ENCODE measurements around the gene FHIP2A.
A peak's percentile ranks its signal among the peaks of the same experiment; 100 is the strongest.

The FHIP2A gene

GRCh38 chr10:114821915-114822443 lies 399 bp downstream of the FHIP2A start:
- H3K27ac ChIP-seq (ENCODE audit: extremely low read depth, low read depth, low read length) = peak overlapping the region; percentile 99
- H3K9me3 ChIP-seq (ENCODE audit: control insufficient read depth, insufficient read depth, low read depth, low read length) = no peaks in the 10 kb centered on the region
- TF ChIP-seq GLIS2 (tag by site-specific recombination; IDR thresholded peaks at IDR 0.05) (0 out of 2 replicates have a peak, but pooled peaks have one; percentile 58), ZNF561 (tag by site-specific recombination; IDR thresholded peaks at IDR 0.05; ENCODE audit: borderline replicate concordance) (peak; percentile 47; the same call in 1 of the 2 replicates), ZNF660 (tag by site-specific recombination; IDR thresholded peaks at IDR 0.05) (peak; percentile 87), ZSCAN30 (tag by site-specific recombination; IDR thresholded peaks at IDR 0.05) (peak; percentile 40; the same call in 1 of the 2 replicates), ZNF571 (tag by site-specific recombination; IDR thresholded peaks at IDR 0.05) (no peak), ZNF555 (tag by site-specific recombination; conservative IDR thresholded peaks at IDR 0.05) (no peak), ZNF248 (tag by site-specific recombination; IDR thresholded peaks at IDR 0.05) (no peak), ZNF600 (tag by site-specific recombination; IDR thresholded peaks at IDR 0.05) (no peak), ZNF335 (tag by site-specific recombination; conservative IDR thresholded peaks at IDR 0.05) (peak; percentile 28; the same call in 1 of the 2 replicates), ZBTB26 (tag by site-specific recombination; optimal IDR thresholded peaks at IDR 0.05) (peak; percentile 43), ZNF37A (tag by site-specific recombination; IDR thresholded peaks at IDR 0.05) (no peak)
- ChIA-PET POLR2A (interaction anchor here (0.6 kb wide), 1 partner anchor 443 kb away, joined by 5 read pairs; no protein-coding TSS in a partner anchor), CTCF (interaction anchor here (0.5 to 2.1 kb wide), 22 partner anchors 9 to 1718 kb away, joined by 3 to 17 read pairs (median 4); partner anchors contain the start of gene TRUB1)
- H3K4me3 ChIP-seq (ENCODE audit: low read depth, low read length) = peak overlapping the region; percentile 88
- H3K36me3 ChIP-seq (ENCODE audit: control insufficient read depth in 2 of 2, insufficient read depth in 1 of 2, low read length in 2 of 2) = no peaks in the 10 kb centered on the region
- peaks cover 28% of the 10 kb centered on the region for H3K4me1 ChIP-seq (ENCODE audit: control insufficient read depth, insufficient read depth, low read length)

- H3K36me3 ChIP-seq (ENCODE audit: control insufficient read depth in 2 of 2, insufficient read depth in 1 of 2, low read length in 2 of 2) = no peaks in the 10 kb centered on the region
- no peaks in the 10 kb centered on the region for H3K9me3 ChIP-seq (ENCODE audit: control insufficient read depth, insufficient read depth, low read depth, low read length)
- ChIA-PET CTCF (interaction anchor here (0.5 to 2.1 kb wide), 19 partner anchors 9 to 1718 kb away, joined by 3 to 17 read pairs (median 4); partner anchors contain the start of gene TRUB1), POLR2A (interaction anchor here (0.6 kb wide), 2 partner anchors 56 to 668 kb away, joined by 3 to 4 read pairs; no protein-coding TSS in a partner anchor)
- H3K4me1 ChIP-seq (ENCODE audit: control insufficient read depth, insufficient read depth, low read length) = peaks cover 28% of the 10 kb centered on the region
- peak overlapping the region; percentile 88 for H3K4me3 ChIP-seq (ENCODE audit: low read depth, low read length)
- peak overlapping the region; percentile 99 for H3K27ac ChIP-seq (ENCODE audit: extremely low read depth, low read depth, low read length)
- TF ChIP-seq ZNF514 (tag by site-specific recombination; IDR thresholded peaks at IDR 0.05) (no peak), ZNF645 (tag by site-specific recombination; IDR thresholded peaks at IDR 0.05) (no peak), ZBTB17 (tag by site-specific recombination; IDR thresholded peaks at IDR 0.05) (0 out of 2 replicates have a peak, but pooled peaks have one; percentile 30), ZNF157 (tag by site-specific recombination; IDR thresholded peaks at IDR 0.05) (no peak), ZNF335 (tag by site-specific recombination; conservative IDR thresholded peaks at IDR 0.05) (peak; percentile 69), PATZ1 (tag by site-specific recombination; IDR thresholded peaks at IDR 0.05) (peak; percentile 46; the same call in 1 of the 2 replicates), ZNF530 (tag by site-specific recombination; IDR thresholded peaks at IDR 0.05; ENCODE audit: low read depth) (no peak), ZNF692 (tag by site-specific recombination; IDR thresholded peaks at IDR 0.05) (no peak), ZNF223 (tag by site-specific recombination; IDR thresholded peaks at IDR 0.05) (no peak), PRDM1 (tag by site-specific recombination; IDR thresholded peaks at IDR 0.05) (peak; percentile 74), TRIM28 (IDR thresholded peaks at IDR 0.05; ENCODE audit: borderline replicate concordance, low read length) (no peak), ZNF433 (tag by site-specific recombination; IDR thresholded peaks at IDR 0.05; ENCODE audit: low read depth) (no peak), GLIS2 (tag by site-specific recombination; IDR thresholded peaks at IDR 0.05) (0 out of 2 replicates have a peak, but pooled peaks have one; percentile 53), ZNF785 (tag by site-specific recombination; IDR thresholded peaks at IDR 0.05) (no peak), ZNF624 (tag by site-specific recombination; IDR thresholded peaks at IDR 0.05) (no peak), ZBTB20 (tag by site-specific recombination; IDR thresholded peaks at IDR 0.05) (peak; percentile 32; the same call in 1 of the 2 replicates), ZNF707 (tag by site-specific recombination; IDR thresholded peaks at IDR 0.05) (no peak), ZNF473 (tag by site-specific recombination; IDR thresholded peaks at IDR 0.05) (no peak), SP7 (tag by site-specific recombination; IDR thresholded peaks at IDR 0.05) (no peak)
These were observed 980 bp downstream of the FHIP2A start for GRCh38 chr10:114822444-114823076.

Data from HEK293 (cell line).